ENCODE results near the gene SLC9A9.

Gene SLC9A9

GRCh38 chr3:143343944-143344343, 504.3 kb downstream of the SLC9A9 start:
- no peak for DNase-seq

- DNase-seq, result no peak
Observed at GRCh38 chr3:143343031-143343430, 505.2 kb downstream of the SLC9A9 start.

- DNase-seq, result no peak
Observed at GRCh38 chr3:143339451-143339850, 508.8 kb downstream of the SLC9A9 start.

GRCh38 chr3:143337387-143337786, 510.9 kb downstream of the SLC9A9 start:
- no peak for DNase-seq

- no peak for DNase-seq
Observed at GRCh38 chr3:143334231-143334630, 514.0 kb downstream of the SLC9A9 start.

- no peak for DNase-seq
Observed at GRCh38 chr3:143333367-143333766, 514.9 kb downstream of the SLC9A9 start.

GRCh38 chr3:143332026-143332425, 516.2 kb downstream of the SLC9A9 start:
- no peak for DNase-seq

GRCh38 chr3:143331350-143331749, 516.9 kb downstream of the SLC9A9 start:
- no peak for DNase-seq

- DNase-seq, result no peak
Observed at GRCh38 chr3:143330296-143330868, 517.9 kb downstream of the SLC9A9 start.

GRCh38 chr3:143329567-143330211, 518.6 kb downstream of the SLC9A9 start:
- no peak for DNase-seq

- DNase-seq, result no peak
Observed at GRCh38 chr3:143328451-143328850, 519.8 kb downstream of the SLC9A9 start.

GRCh38 chr3:143326983-143327778, 521.1 kb downstream of the SLC9A9 start:
- DNase-seq, result no peak

- DNase-seq, result no peak
Observed at GRCh38 chr3:143321058-143321769, 527.1 kb downstream of the SLC9A9 start.

- no peak for DNase-seq
Observed at GRCh38 chr3:143315766-143316165, 532.5 kb downstream of the SLC9A9 start.

- no peak for DNase-seq
Observed at GRCh38 chr3:143314251-143315093, 533.8 kb downstream of the SLC9A9 start.

- DNase-seq, result no peak
Observed at GRCh38 chr3:143313893-143314188, 534.4 kb downstream of the SLC9A9 start.

GRCh38 chr3:143313025-143313892, 535.0 kb downstream of the SLC9A9 start:
- DNase-seq, result no peak

- no peak for DNase-seq
Observed at GRCh38 chr3:143311096-143311495, 537.2 kb downstream of the SLC9A9 start.

- DNase-seq, result no peak
Observed at GRCh38 chr3:143309705-143310104, 538.6 kb downstream of the SLC9A9 start.

GRCh38 chr3:143307613-143308183, 540.6 kb downstream of the SLC9A9 start:
- no peak for DNase-seq

- DNase-seq, result no peak
Observed at GRCh38 chr3:143306407-143306806, 541.9 kb downstream of the SLC9A9 start.

All from 8988T (cell line).